ENCODE measurements around the gene AXIN2. TPM values are rescaled to one million over a fixed set of nuclear protein-coding genes. Genes with fewer than 3 reads are reported as not detected.

Gene AXIN2
- total RNA-seq, 1 experiment from 2014 or later, result 10.7 TPM

DNA sequence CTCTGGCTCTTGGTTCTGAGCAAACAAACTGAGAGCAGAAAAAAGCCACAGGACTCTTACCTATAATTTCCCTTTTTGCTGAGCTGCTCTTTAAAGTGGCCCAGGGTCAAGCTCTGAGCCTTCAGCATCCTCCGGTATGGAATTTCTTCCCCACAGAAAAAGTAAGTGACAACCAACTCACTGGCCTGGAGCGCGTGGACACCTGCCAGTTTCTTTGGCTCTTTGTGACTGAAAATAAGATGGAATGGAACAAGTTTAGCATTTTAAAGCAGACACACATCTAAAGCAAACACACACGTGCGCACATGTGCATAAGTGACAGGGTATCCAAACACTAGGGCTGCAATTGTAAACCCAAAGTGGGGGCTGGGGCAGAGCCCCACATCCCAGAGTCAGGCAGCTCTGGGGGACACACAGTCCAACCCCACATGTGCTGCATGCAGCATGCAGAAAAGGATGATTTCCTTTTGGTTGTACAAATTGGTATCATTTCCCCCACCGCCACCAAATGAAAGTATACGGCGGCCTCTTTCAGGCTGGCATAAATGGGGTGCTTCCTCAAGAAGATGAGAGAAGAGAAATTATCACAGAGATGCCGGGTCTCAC, 27.5 kb downstream of the AXIN2 start:
- Histone ChIP-seq H3K36me3 (ENCODE audit: insufficient read depth, low read length, poor library complexity, severe bottlenecking) (peaks cover 6% of the 10 kb centered on the region), H3K27me3 (replicated peaks; ENCODE audit: insufficient read depth, low read depth, low read length, poor library complexity) (no peaks in the 10 kb centered on the region), H3K4me3 (ENCODE audit: low read depth, low read length, poor library complexity, severe bottlenecking) (no peak overlapping the region), H3K4me1 (ENCODE audit: insufficient read depth, low read length, poor library complexity, severe bottlenecking) (peaks cover 13% of the 10 kb centered on the region), H3K27ac (ENCODE audit: low read depth, low read length, poor library complexity, severe bottlenecking) (no peak overlapping the region), H3K9me3 (ENCODE audit: low read depth, low read length, poor library complexity, severe bottlenecking) (no peaks in the 10 kb centered on the region)
- TF ChIP-seq, protein P1, sequence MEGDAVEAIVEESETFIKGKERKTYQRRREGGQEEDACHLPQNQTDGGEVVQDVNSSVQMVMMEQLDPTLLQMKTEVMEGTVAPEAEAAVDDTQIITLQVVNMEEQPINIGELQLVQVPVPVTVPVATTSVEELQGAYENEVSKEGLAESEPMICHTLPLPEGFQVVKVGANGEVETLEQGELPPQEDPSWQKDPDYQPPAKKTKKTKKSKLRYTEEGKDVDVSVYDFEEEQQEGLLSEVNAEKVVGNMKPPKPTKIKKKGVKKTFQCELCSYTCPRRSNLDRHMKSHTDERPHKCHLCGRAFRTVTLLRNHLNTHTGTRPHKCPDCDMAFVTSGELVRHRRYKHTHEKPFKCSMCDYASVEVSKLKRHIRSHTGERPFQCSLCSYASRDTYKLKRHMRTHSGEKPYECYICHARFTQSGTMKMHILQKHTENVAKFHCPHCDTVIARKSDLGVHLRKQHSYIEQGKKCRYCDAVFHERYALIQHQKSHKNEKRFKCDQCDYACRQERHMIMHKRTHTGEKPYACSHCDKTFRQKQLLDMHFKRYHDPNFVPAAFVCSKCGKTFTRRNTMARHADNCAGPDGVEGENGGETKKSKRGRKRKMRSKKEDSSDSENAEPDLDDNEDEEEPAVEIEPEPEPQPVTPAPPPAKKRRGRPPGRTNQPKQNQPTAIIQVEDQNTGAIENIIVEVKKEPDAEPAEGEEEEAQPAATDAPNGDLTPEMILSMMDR (conservative IDR thresholded peaks at IDR 0.05; ENCODE audit: low read depth, low read length), result no peak
- CTCF ChIA-PET, result no interaction called here
- POLR2A ChIA-PET (ENCODE audit: low non-redundant PET), result no interaction called here
- BruUV-seq (replicated peaks), result no TSS peak
- DNase-seq (ENCODE audit: low spot score), result no peak
- intact Hi-C loops (cut with micrococcal nuclease; ENCODE audit: unreplicated experiment), result no loop called here

DNA sequence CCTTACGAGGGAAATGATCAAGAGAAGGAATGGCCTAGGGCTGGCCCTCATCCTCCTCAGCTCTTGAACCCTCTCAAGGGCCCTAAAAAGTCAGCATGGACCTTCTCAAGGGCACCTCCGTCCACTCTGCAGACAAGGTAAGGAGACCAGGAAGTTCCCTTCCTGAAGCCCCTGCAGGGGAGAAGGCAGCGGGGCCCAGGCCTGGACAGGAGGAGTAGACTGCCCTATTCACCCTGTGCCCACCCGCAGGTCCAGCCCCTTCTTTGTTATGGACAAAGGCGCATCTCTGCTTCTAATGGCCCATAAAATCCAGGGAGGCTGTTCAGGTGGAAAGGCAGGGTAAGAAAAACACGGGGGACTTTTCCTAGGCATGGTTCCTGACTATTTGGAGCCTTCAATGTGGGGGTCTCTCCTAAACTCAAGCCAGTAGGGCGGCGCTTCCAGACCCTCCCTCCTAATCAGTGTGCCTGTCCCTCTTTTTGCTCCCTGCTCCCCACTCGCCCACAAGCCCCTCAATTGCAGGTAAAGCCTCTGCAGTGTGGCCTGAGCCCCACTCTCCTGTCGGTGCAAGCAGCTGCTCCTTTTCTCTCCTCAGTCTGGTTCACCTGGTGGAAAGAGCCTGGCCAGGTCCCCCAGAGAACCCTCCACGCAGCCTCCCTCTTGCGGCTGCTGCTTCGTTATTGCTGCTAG, 28.2 kb downstream of the AXIN2 start:
- Histone ChIP-seq H3K27me3 (replicated peaks; ENCODE audit: insufficient read depth, low read depth, low read length, poor library complexity) (no peaks in the 10 kb centered on the region), H3K36me3 (ENCODE audit: insufficient read depth, low read length, poor library complexity, severe bottlenecking) (peaks cover 6% of the 10 kb centered on the region), H3K27ac (ENCODE audit: low read depth, low read length, poor library complexity, severe bottlenecking) (no peak overlapping the region), H3K4me1 (ENCODE audit: insufficient read depth, low read length, poor library complexity, severe bottlenecking) (peaks cover 7% of the 10 kb centered on the region), H3K9me3 (ENCODE audit: low read depth, low read length, poor library complexity, severe bottlenecking) (no peaks in the 10 kb centered on the region), H3K4me3 (ENCODE audit: low read depth, low read length, poor library complexity, severe bottlenecking) (no peak overlapping the region)
- BruUV-seq (replicated peaks), result no TSS peak
- intact Hi-C loops (cut with micrococcal nuclease; ENCODE audit: unreplicated experiment), result no loop called here
- ChIA-PET CTCF (no interaction called here), POLR2A (ENCODE audit: low non-redundant PET) (no interaction called here)
- DNase-seq (ENCODE audit: low spot score), result no peak
- TF ChIP-seq, protein P1 (conservative IDR thresholded peaks at IDR 0.05; ENCODE audit: low read depth, low read length), result no peak
- no peak for TF ChIP-seq EZH2 (IDR thresholded peaks at IDR 0.05; ENCODE audit: borderline replicate concordance, low read depth, low read length, poor library complexity, severe bottlenecking)

DNA sequence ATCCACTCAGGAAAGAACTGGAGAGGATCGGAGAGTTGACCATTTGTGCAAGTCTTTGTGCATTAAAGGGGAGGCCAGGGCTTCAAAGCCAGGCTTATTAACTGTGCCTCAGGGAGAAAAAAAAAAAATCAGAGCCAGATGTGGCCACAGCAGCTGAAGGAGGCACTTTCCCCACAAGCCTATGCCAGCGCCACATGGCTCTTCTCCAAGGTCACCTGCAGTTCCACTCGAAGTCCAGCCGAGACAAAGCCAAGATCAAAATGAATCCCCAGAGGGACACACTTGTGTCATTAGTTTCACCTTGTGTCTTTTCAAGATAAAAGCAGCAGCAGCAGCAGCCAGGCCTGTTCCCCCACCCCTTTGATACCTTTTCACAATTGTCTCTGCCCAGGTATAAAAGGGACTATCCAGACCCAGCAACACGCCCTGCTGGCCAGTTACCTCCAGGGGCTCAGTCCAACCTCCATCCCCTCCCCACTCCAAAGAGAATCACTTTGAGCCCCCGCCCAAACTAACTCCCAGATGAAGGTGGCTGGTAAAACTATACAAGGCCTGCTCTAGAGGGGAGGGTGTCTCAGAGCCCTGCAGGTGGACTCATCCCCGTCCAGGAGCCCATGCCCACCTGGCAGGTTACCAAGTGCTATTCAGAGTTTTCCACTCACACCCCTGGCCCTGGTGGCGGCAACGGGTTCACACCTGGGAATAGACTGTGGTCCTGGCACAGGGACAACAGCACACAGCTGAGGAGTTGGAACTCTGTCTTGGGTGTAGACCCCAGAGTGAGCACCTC, 29.2 kb downstream of the AXIN2 start:
- TF ChIP-seq EZH2 (IDR thresholded peaks at IDR 0.05; ENCODE audit: borderline replicate concordance, low read depth, low read length, poor library complexity, severe bottlenecking), result no peak
- TF ChIP-seq, protein P1 (conservative IDR thresholded peaks at IDR 0.05; ENCODE audit: low read depth, low read length), result no peak; the same call in 1 of the 2 replicates
- intact Hi-C loops (cut with micrococcal nuclease; ENCODE audit: unreplicated experiment), result no loop called here
- Histone ChIP-seq H3K36me3 (ENCODE audit: insufficient read depth, low read length, poor library complexity, severe bottlenecking) (peaks cover 6% of the 10 kb centered on the region), H3K27ac (ENCODE audit: low read depth, low read length, poor library complexity, severe bottlenecking) (peak overlapping the region; percentile 8), H3K9me3 (ENCODE audit: low read depth, low read length, poor library complexity, severe bottlenecking) (no peaks in the 10 kb centered on the region), H3K27me3 (replicated peaks; ENCODE audit: insufficient read depth, low read depth, low read length, poor library complexity) (no peaks in the 10 kb centered on the region), H3K4me3 (ENCODE audit: low read depth, low read length, poor library complexity, severe bottlenecking) (no peak overlapping the region), H3K4me1 (ENCODE audit: insufficient read depth, low read length, poor library complexity, severe bottlenecking) (peaks cover 7% of the 10 kb centered on the region)
- BruUV-seq (replicated peaks), result no TSS peak
- no peak for DNase-seq (ENCODE audit: low spot score)
- ChIA-PET POLR2A (ENCODE audit: low non-redundant PET) (no interaction called here), CTCF (no interaction called here)
